Left ventricle myocardium inferior (tissue), 1 donor: Measurements from ENCODE around the gene ANO9. TPM values are rescaled to one million over a fixed set of nuclear protein-coding genes. Genes with fewer than 3 reads are reported as not detected.

ENCODE experiments used
- DNase-seq: peaks from one replicate; pipeline ENCODE4 v3.0.0-alpha.2; 2020
- H3K27ac ChIP-seq: fragments of 200-600 bp; replicated peaks from 2 replicates; pipeline ENCODE4 v1.8.0; 2021
- H3K27me3 ChIP-seq: fragments of 200-600 bp; 2 replicates; pipeline ENCODE4 v1.8.0; 2021; ENCODE audit warnings: low read depth
- H3K36me3 ChIP-seq: fragments of 200-600 bp; 2 replicates; pipeline ENCODE4 v1.8.0; 2021
- H3K4me1 ChIP-seq: fragments of 200-600 bp; 2 replicates; pipeline ENCODE4 v1.8.0; 2021
- H3K4me3 ChIP-seq: fragments of 200-600 bp; 2 replicates; pipeline ENCODE4 v1.8.0; 2021; ENCODE audit warnings: mild to moderate bottlenecking, moderate library complexity
- H3K9me3 ChIP-seq: fragments of 200-600 bp; replicated peaks from 2 replicates; pipeline ENCODE4 v1.8.0; 2021
- intact Hi-C: fragments of 100-400 bp; cut with micrococcal nuclease; formaldehyde crosslinking; loops from one replicate; pipeline ENCODE4 v1.11.0; 2022
- total RNA-seq: library from RNA; stranded (reverse); fragmentation: NEBNext Ultra II Directional; extraction: Animal tissue kit (Norgen Biotek cat#: 25700); gene quantifications from one replicate; pipeline ENCODE4 v1.2.1, GENCODE V29; 2021
- TF ChIP-seq, protein P1 (sequence below): fragments of 200-600 bp; IDR thresholded peaks from 2 replicates; pipeline ENCODE4 v1.8.0; 2021; ENCODE audit warnings: antibody characterized with exemption, mild to moderate bottlenecking, borderline replicate concordance
- donor health status: DM: no; HTN: yes; CAD: no; lungs with severe emphysema.

Gene ANO9
- total RNA-seq, 1 donor from 2014 or later = 0.11 TPM

DNA sequence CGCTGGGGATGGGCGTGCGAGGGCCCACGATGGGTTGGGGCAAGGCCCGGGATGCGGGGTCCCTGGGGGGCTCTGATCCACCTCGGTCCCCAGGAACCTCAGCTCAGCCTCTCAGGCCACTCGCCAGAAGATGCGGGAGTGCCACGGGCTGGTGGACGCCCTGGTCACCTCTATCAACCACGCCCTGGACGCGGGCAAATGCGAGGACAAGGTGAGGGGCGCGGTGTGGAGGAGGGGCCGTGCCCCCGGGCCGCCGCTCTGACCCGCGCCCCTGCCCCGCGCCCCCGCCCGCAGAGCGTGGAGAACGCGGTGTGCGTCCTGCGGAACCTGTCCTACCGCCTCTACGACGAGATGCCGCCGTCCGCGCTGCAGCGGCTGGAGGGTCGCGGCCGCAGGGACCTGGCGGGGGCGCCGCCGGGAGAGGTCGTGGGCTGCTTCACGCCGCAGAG, 41.5 kb downstream of the ANO9 start:
- no peaks in the 10 kb centered on the region for H3K36me3 ChIP-seq
- no peak overlapping the region for H3K27ac ChIP-seq
- DNase-seq = no peak
- no peak overlapping the region for H3K4me3 ChIP-seq
- H3K4me1 ChIP-seq = peaks cover 16% of the 10 kb centered on the region
- TF ChIP-seq, protein P1, sequence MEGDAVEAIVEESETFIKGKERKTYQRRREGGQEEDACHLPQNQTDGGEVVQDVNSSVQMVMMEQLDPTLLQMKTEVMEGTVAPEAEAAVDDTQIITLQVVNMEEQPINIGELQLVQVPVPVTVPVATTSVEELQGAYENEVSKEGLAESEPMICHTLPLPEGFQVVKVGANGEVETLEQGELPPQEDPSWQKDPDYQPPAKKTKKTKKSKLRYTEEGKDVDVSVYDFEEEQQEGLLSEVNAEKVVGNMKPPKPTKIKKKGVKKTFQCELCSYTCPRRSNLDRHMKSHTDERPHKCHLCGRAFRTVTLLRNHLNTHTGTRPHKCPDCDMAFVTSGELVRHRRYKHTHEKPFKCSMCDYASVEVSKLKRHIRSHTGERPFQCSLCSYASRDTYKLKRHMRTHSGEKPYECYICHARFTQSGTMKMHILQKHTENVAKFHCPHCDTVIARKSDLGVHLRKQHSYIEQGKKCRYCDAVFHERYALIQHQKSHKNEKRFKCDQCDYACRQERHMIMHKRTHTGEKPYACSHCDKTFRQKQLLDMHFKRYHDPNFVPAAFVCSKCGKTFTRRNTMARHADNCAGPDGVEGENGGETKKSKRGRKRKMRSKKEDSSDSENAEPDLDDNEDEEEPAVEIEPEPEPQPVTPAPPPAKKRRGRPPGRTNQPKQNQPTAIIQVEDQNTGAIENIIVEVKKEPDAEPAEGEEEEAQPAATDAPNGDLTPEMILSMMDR = no peak
- peaks cover 4% of the 10 kb centered on the region for H3K27me3 ChIP-seq
- intact Hi-C loops = no loop called here
- no peaks in the 10 kb centered on the region for H3K9me3 ChIP-seq

DNA sequence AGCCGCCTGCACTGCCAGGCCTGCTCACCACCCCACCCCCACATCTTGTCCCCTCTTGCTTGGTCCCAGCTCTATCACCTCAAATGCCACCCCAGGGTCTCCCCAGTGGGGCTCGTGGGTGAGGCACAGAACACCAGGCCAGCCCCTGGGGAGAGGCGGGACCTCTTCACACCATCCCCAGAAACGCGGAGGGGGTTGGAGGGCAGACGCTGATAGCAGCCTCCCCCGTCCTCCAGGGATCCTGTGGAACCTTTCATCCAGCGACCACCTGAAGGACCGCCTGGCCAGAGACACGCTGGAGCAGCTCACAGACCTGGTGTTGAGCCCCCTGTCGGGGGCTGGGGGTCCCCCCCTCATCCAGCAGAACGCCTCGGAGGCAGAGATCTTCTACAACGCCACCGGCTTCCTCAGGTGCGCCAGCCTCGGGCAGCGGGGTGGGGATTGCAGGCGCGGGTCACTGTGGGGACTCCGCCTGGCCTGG, 42.0 kb downstream of the ANO9 start:
- Histone ChIP-seq H3K27me3 (peaks cover 9% of the 10 kb centered on the region), H3K4me3 (no peak overlapping the region), H3K4me1 (peaks cover 13% of the 10 kb centered on the region), H3K36me3 (no peaks in the 10 kb centered on the region), H3K9me3 (no peaks in the 10 kb centered on the region), H3K27ac (no peak overlapping the region)
- TF ChIP-seq, protein P1 = no peak
- intact Hi-C loops = no loop called here
- no peak for DNase-seq

DNA sequence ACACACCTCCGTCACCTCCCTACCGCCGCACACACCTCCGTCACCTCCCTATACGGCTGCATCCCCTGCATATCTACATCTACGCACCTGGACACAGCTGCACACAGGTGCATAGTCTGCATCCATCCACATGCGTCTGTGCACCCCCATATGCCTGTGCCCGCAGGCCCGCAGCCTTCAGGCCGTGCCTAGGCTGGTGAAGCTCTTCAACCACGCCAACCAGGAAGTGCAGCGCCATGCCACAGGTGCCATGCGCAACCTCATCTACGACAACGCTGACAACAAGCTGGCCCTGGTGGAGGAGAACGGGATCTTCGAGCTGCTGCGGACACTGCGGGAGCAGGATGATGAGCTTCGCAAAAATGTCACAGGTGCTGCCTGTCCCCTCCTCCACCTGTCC, 43.0 kb downstream of the ANO9 start:
- H3K27me3 ChIP-seq = peaks cover 17% of the 10 kb centered on the region
- TF ChIP-seq, protein P1 = no peak
- peaks cover 13% of the 10 kb centered on the region for H3K4me1 ChIP-seq
- no peaks in the 10 kb centered on the region for H3K9me3 ChIP-seq
- H3K36me3 ChIP-seq = no peaks in the 10 kb centered on the region
- H3K27ac ChIP-seq = no peak overlapping the region
- no peak overlapping the region for H3K4me3 ChIP-seq
- DNase-seq = no peak
- intact Hi-C loops = no loop called here

DNA sequence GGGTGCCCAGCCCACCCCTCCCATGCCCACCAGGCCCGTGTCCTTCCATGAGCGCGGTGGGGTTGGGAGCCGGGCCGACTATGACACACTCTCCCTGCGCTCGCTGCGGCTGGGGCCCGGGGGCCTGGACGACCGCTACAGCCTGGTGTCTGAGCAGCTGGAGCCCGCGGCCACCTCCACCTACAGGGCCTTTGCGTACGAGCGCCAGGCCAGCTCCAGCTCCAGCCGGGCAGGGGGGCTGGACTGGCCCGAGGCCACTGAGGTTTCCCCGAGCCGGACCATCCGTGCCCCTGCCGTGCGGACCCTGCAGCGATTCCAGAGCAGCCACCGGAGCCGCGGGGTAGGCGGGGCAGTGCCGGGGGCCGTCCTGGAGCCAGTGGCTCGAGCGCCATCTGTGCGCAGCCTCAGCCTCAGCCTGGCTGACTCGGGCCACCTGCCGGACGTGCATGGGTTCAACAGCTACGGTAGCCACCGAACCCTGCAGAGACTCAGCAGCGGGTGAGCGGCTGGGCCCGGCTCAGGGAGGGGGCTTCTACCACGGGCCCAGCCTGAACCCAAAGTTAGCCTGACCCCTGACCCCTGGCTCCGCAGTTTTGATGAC, 44.8 kb downstream of the ANO9 start:
- H3K4me3 ChIP-seq = peak overlapping the region; percentile 59
- H3K4me1 ChIP-seq = peaks cover 13% of the 10 kb centered on the region
- peak overlapping the region; percentile 35 for H3K27ac ChIP-seq
- peak; percentile 71 for DNase-seq
- TF ChIP-seq, protein P1 = peak; percentile 68
- intact Hi-C loops = no loop called here
- H3K36me3 ChIP-seq = no peaks in the 10 kb centered on the region
- no peaks in the 10 kb centered on the region for H3K9me3 ChIP-seq
- peaks cover 35% of the 10 kb centered on the region for H3K27me3 ChIP-seq

DNA sequence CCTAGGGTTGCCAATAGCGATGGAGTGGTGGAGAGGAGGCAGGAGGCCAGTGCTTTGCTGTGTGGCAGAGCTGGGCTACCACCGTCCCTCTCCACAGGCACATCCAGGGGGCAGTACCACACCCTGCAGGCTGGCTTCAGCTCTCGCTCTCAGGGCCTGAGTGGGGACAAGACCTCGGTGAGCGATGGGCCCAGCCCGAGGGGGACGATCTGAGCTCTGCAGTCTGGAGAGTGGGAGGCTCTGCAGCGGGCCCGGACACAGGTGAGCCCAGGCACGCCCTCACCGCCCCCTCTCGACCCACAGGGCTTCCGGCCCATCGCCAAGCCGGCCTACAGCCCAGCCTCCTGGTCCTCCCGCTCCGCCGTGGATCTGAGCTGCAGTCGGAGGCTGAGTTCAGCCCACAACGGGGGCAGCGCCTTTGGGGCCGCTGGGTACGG, 45.3 kb downstream of the ANO9 start:
- peaks cover 40% of the 10 kb centered on the region for H3K27me3 ChIP-seq
- TF ChIP-seq, protein P1 = peak; percentile 25

More for the DNA sequence above, 45.3 kb downstream of the ANO9 start:
- Histone ChIP-seq H3K9me3 (no peaks in the 10 kb centered on the region), H3K27ac (peak overlapping the region; percentile 35), H3K4me3 (peak overlapping the region; percentile 59), H3K4me1 (peaks cover 13% of the 10 kb centered on the region), H3K36me3 (no peaks in the 10 kb centered on the region)
- intact Hi-C loops = no loop called here
- DNase-seq = no peak
